Right lobe of liver (tissue), 6 donors: ENCODE measurements around the gene GNGT2. TPM values are rescaled to one million over a fixed set of nuclear protein-coding genes. Genes with fewer than 3 reads are reported as not detected.

Experiments
- ATAC-seq, 4 donors: fragments of 200-7000 bp; cut with Tn5 transposase; one replicate each; pipeline ENCODE4 v1.9.1; 2020; ENCODE audit warnings: mild to moderate bottlenecking in 4 of 4, moderate library complexity in 4 of 4
- DNase-seq, 3 donors: peaks; one replicate each; pipeline ENCODE4 v3.0.0-alpha.2; 2020
- H3K27ac ChIP-seq, 3 donors: fragments of 200-600 bp; one replicate each; pipeline ENCODE4 v1.8.0; 2022
- H3K27me3 ChIP-seq, 2 donors: fragments of 200-600 bp; one replicate each; pipeline ENCODE4 v1.8.0; 2022
- H3K36me3 ChIP-seq, 4 donors: fragments of 200-600 bp; sonication (generic) in 1 of 4; one replicate each; pipeline versions ENCODE4 v1.5.1 to v1.8.0; 2017 to 2022; ENCODE audit warnings: control low read depth in 1 of 4
- H3K4me1 ChIP-seq, 4 donors: fragments of 200-600 bp; sonication (generic) in 1 of 4; one replicate each; pipeline versions ENCODE4 v1.5.1 to v1.8.0; 2017 to 2022; ENCODE audit warnings: control low read depth in 1 of 4
- H3K4me3 ChIP-seq, 3 donors: fragments of 200-600 bp; one replicate each; pipeline ENCODE4 v1.8.0; 2022
- H3K9me3 ChIP-seq, 4 donors: fragments of 200-600 bp; sonication (generic) in 1 of 4; one replicate each; pipeline versions ENCODE4 v1.5.1 to v1.8.0; 2017 to 2022; ENCODE audit warnings: control low read depth in 1 of 4
- CTCF ChIP-seq, 4 donors: fragments of 200-600 bp in 3 of 4; fragments of 450-650 bp in 1 of 4; IDR thresholded peaks; one replicate each; pipeline versions ENCODE4 v1.5.1 to v1.8.0; 2016 to 2022; ENCODE audit warnings: antibody characterized with exemption in 4 of 4, mild to moderate bottlenecking in 2 of 4
- POLR2A ChIP-seq: fragments of 450-650 bp; IDR thresholded peaks from one replicate; pipeline ENCODE4 v1.6.1; 2017; ENCODE audit warnings: antibody characterized with exemption, mild to moderate bottlenecking
- WGBS: methylation state at CpG from one replicate; pipeline ENCODE4 v1.1.6; 2018; ENCODE audit warnings: low coverage, low lambda C conversion rate; ENCODE audit not compliant: insufficient coverage; ENCODE audit errors: missing lambda C conversion rate; 5-methylcytosine and 5-hydroxymethylcytosine counted together
- intact Hi-C, 2 donors: fragments of 100-400 bp; cut with DNase I; formaldehyde crosslinking; loops; one replicate each; pipeline versions ENCODE4 v1.11.2 to v1.14.1; 2022
- total RNA-seq, 6 experiments: library from RNA; depleted of rRNA in 2 of 6; stranded (reverse); fragments of >200 nt in 2 of 6; fragmentation: NEBNext Ultra II Directional in 3 of 6; extraction: Animal tissue kit (Norgen Biotek cat#: 25700) in 3 of 6; gene quantifications; one replicate each; pipeline versions ENCODE4 v1.1.0 to v1.2.4, GENCODE V29; 2016 to 2023
- donor health status: DM: no; HTN: yes; CAD: no.
- donor health status: DM: no; HTN: no; CAD: no.
- donor health status: DM: no; HTN: no; CAD: no.
- donor health status: DM: no; HTN: yes; CAD: no.
- donor health status: DM: no; HTN: yes; CAD: no.

The GNGT2 gene
- total RNA-seq, 6 experiments from 2014 or later: 0.61 to 1.6 (median 1.2) TPM

- no peaks in the 10 kb centered on the region for H3K9me3 ChIP-seq
- H3K4me1 ChIP-seq: no peaks in the 10 kb centered on the region
- ATAC-seq: no peak
- no peaks in the 10 kb centered on the region for H3K36me3 ChIP-seq
- no peak overlapping the region for H3K4me3 ChIP-seq
- no peak overlapping the region for H3K27ac ChIP-seq
- no peak for TF ChIP-seq POLR2A
- TF ChIP-seq CTCF (IDR thresholded peaks at IDR 0.05): no peak
- no peaks in the 10 kb centered on the region for H3K27me3 ChIP-seq
- intact Hi-C loops: no loop called here
- no peak for DNase-seq
- 93% methylated on average over 2 of the region's 2 CpGs for WGBS
These were observed 5.9 kb downstream of the GNGT2 start for GRCh38 chr17:49204516-49204915.

GRCh38 chr17:49203796-49204195, 6.6 kb downstream of the GNGT2 start:
- Histone ChIP-seq H3K4me3 (no peak overlapping the region), H3K36me3 (no peaks in the 10 kb centered on the region), H3K27ac (no peak overlapping the region), H3K4me1 (no peaks in the 10 kb centered on the region), H3K27me3 (no peaks in the 10 kb centered on the region), H3K9me3 (no peaks in the 10 kb centered on the region)
- TF ChIP-seq CTCF (IDR thresholded peaks at IDR 0.05): no peak
- TF ChIP-seq POLR2A: no peak
- no peak for DNase-seq
- 34% methylated on average over 2 of the region's 2 CpGs for WGBS
- intact Hi-C loops: no loop called here
- no peak for ATAC-seq

GRCh38 chr17:49201481-49201927, 8.9 kb downstream of the GNGT2 start:
- no peak for DNase-seq
- TF ChIP-seq CTCF (IDR thresholded peaks at IDR 0.05): no peak
- TF ChIP-seq POLR2A: no peak

GRCh38 chr17:49200423-49201083, 9.8 kb downstream of the GNGT2 start:
- DNase-seq: no peak

More at GRCh38 chr17:49201481-49201927, 8.9 kb downstream of the GNGT2 start:
- H3K27me3 ChIP-seq: no peaks in the 10 kb centered on the region
- no peaks in the 10 kb centered on the region for H3K36me3 ChIP-seq
- no peaks in the 10 kb centered on the region for H3K4me1 ChIP-seq
- H3K27ac ChIP-seq: no peak overlapping the region
- H3K9me3 ChIP-seq: no peaks in the 10 kb centered on the region
- WGBS: 81% methylated on average over 4 of the region's 8 CpGs
- intact Hi-C loops: no loop called here
- no peak for ATAC-seq
- H3K4me3 ChIP-seq: no peak overlapping the region

More at GRCh38 chr17:49200423-49201083, 9.8 kb downstream of the GNGT2 start:
- H3K4me1 ChIP-seq: no peaks in the 10 kb centered on the region
- H3K9me3 ChIP-seq: no peaks in the 10 kb centered on the region
- intact Hi-C loops: no loop called here
- H3K4me3 ChIP-seq: no peak overlapping the region
- WGBS: 61% methylated on average over 6 of the region's 13 CpGs
- no peak for TF ChIP-seq CTCF (IDR thresholded peaks at IDR 0.05)
- no peak for TF ChIP-seq POLR2A
- no peak overlapping the region for H3K27ac ChIP-seq
- no peaks in the 10 kb centered on the region for H3K27me3 ChIP-seq
- ATAC-seq: no peak
- no peaks in the 10 kb centered on the region for H3K36me3 ChIP-seq
